Erythroblast (primary cell): ENCODE measurements around the gene KCNQ5.

Experiments used
- GATA1 ChIP-seq: IDR thresholded peaks from 2 replicates; pipeline ENCODE4 v1.6.1; 2011; ENCODE audit warnings: low read depth, mild to moderate bottlenecking, control low read depth, low read length, moderate library complexity
- POLR2A ChIP-seq: IDR thresholded peaks from 2 replicates; pipeline ENCODE4 v1.6.1; 2011; ENCODE audit warnings: mild to moderate bottlenecking, low read length

DNA sequence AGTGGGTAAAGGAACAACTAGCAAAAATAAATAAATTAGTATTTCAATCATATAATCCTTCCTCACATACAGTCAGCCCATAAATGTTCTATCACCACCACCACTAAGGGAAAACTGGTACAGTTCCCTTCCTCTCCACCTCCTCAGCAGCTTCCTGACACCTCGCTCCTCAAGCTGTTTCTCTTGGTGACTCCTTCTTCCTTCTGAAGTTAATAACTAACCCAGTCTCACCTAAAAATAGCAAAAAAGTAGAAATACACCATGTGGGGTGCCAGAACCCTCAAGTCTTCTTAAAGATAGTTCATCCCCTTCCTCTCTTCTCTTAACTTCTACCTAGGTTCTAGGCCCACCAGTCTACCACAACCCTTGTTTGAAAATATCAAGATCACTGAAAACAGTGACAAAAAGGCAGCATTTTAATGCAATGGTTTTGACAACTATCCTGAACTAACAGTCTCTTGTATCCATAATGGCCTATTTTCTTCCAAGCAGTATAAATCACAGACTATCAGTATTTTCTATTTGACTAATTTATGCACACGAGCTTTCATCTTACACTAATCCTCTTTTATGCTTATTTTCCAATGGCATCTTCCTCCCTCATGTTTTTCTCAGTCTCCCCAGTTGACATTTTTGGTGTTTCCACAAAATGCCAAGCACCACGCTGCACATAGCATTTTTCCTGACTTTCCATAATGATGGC lies 518.0 kb downstream of the KCNQ5 start:
- TF ChIP-seq POLR2A (no peak), GATA1 (no peak)
